GM18508 (cell line): ENCODE data around the gene LCNL1.
"Not testable (repeated sequence)": the region's sequence is repeated elsewhere in the genome, so short reads cannot be mapped to it uniquely, and the experiment has no call there.

Experiments
- ATAC-seq: cut with Tn5 transposase; IDR thresholded peaks from one replicate; pipeline ENCODE4 v1.9.1; 2021; ENCODE audit warnings: moderate number of reproducible peaks; ENCODE audit not compliant: insufficient read depth, unreplicated experiment

Gene LCNL1

GRCh38 chr9:136990242-136990911, 7.6 kb downstream of the LCNL1 start:
- no peak for ATAC-seq

- ATAC-seq = peak; percentile 35
These were observed 9.4 kb downstream of the LCNL1 start, which contains the start of gene PAXX for GRCh38 chr9:136991993-136992818. TSS of gene PAXX (plus strand) at chr9:136992422. CDS start at chr9:136992444, 22 bp downstream.

- no peak for ATAC-seq
These were observed 10.1 kb downstream of the LCNL1 start for GRCh38 chr9:136992819-136993369.

- ATAC-seq = no peak
These were observed 11.5 kb downstream of the LCNL1 start for GRCh38 chr9:136994180-136994887.

- ATAC-seq = no peak
These were observed 12.1 kb downstream of the LCNL1 start for GRCh38 chr9:136994888-136995230.

GRCh38 chr9:136995362-136995761, 12.6 kb downstream of the LCNL1 start:
- no peak for ATAC-seq

GRCh38 chr9:136995772-136996311, 13.0 kb downstream of the LCNL1 start:
- no peak for ATAC-seq

GRCh38 chr9:136996361-136997292, 13.8 kb downstream of the LCNL1 start, which contains the start of gene CLIC3:
TSS of gene CLIC3 (minus strand) at chr9:136996568. CDS start at chr9:136996543, 25 bp downstream.
- no peak for ATAC-seq

GRCh38 chr9:136997371-136997770, 14.6 kb downstream of the LCNL1 start:
- ATAC-seq = no peak

GRCh38 chr9:136997830-136998234, 15.0 kb downstream of the LCNL1 start:
- ATAC-seq = no peak

GRCh38 chr9:137000177-137000930, 17.6 kb downstream of the LCNL1 start:
- peak; percentile 59 for ATAC-seq

GRCh38 chr9:137001857-137002645, 19.3 kb downstream of the LCNL1 start:
- ATAC-seq = no peak

- no peak for ATAC-seq
These were observed 19.9 kb downstream of the LCNL1 start for GRCh38 chr9:137002646-137003041.

GRCh38 chr9:137004285-137004684, 21.5 kb downstream of the LCNL1 start:
- not testable (repeated sequence) for ATAC-seq

GRCh38 chr9:137006116-137007003, 23.6 kb downstream of the LCNL1 start:
- no peak for ATAC-seq

- no peak for ATAC-seq
These were observed 24.5 kb downstream of the LCNL1 start for GRCh38 chr9:137007108-137007815.
